WTC11 (cell line): ENCODE results near the gene PLA2G4E. TPM values are rescaled to one million over a fixed set of nuclear protein-coding genes. Genes with fewer than 3 reads are reported as not detected.

Source experiments
- ATAC-seq: fragments of 200-7000 bp; cut with Tn5 transposase; 2 replicates; pipeline ENCODE4 v1.10.0; 2021; ENCODE audit warnings: mild to moderate bottlenecking, moderate library complexity
- CTCF ChIA-PET: fragments of 300-600 bp; sonication (Branson Sonifier 250); formaldehyde crosslinking; loops from one replicate; lab custom pipeline; 2021; ENCODE audit warnings: antibody characterized with exemption; lab: Charles Lee
- POLR2A ChIA-PET: fragments of 350-600 bp; sonication (Branson Sonifier 250); formaldehyde crosslinking; loops from one replicate; lab custom pipeline; 2021; ENCODE audit warnings: antibody characterized with exemption; lab: Charles Lee
- DNase-seq: peaks from one replicate; pipeline ENCODE4 v3.0.0; 2021; ENCODE audit warnings: low spot score
- H3K27ac Mint-ChIP-seq: 2 replicates; pipeline ENCODE4 v1.8.0; 2021; ENCODE audit warnings: mixed read lengths
- H3K27me3 Mint-ChIP-seq: 2 replicates; pipeline ENCODE4 v1.8.0; 2021; ENCODE audit warnings: low read depth, mild to moderate bottlenecking, moderate library complexity, mixed read lengths
- H3K36me3 Mint-ChIP-seq: 2 replicates; pipeline ENCODE4 v1.8.0; 2021; ENCODE audit warnings: mixed read lengths
- H3K4me1 Mint-ChIP-seq: 2 replicates; pipeline ENCODE4 v1.8.0; 2022; ENCODE audit warnings: mixed read lengths
- H3K4me3 Mint-ChIP-seq: 2 replicates; pipeline ENCODE4 v1.8.0; 2021; ENCODE audit warnings: mild to moderate bottlenecking, moderate library complexity, mixed read lengths
- H3K9me3 Mint-ChIP-seq: 2 replicates; pipeline ENCODE4 v1.8.0; 2021; ENCODE audit warnings: mixed read lengths
- CDX4 ChIP-seq: fragments of 250-450 bp; sonication (Bioruptor Pico); IDR thresholded peaks from 2 replicates; pipeline ENCODE4 v1.9.0; 2021; ENCODE audit warnings: moderate library complexity, mild to moderate bottlenecking, inconsistent platforms, borderline replicate concordance
- CREM ChIP-seq: sonication (generic); formaldehyde crosslinking; IDR thresholded peaks from 2 replicates; pipeline ENCODE4 v1.8.1; 2022; ENCODE audit warnings: mild to moderate bottlenecking, missing genetic modification reagents, moderate library complexity
- E2F4 ChIP-seq: sonication (generic); formaldehyde crosslinking; IDR thresholded peaks from 2 replicates; pipeline ENCODE4 v1.8.1; 2022; ENCODE audit warnings: low read depth, mild to moderate bottlenecking, moderate library complexity, missing genetic modification reagents, borderline replicate concordance
- ESRRA ChIP-seq: sonication (generic); formaldehyde crosslinking; IDR thresholded peaks from 2 replicates; pipeline ENCODE4 v1.8.1; 2022; ENCODE audit warnings: mild to moderate bottlenecking, missing genetic modification reagents, borderline replicate concordance
- ETV6 ChIP-seq: sonication (generic); formaldehyde crosslinking; IDR thresholded peaks from 2 replicates; pipeline ENCODE4 v1.8.1; 2022; ENCODE audit warnings: mild to moderate bottlenecking, missing genetic modification reagents
- FOXP4 ChIP-seq: sonication (generic); formaldehyde crosslinking; IDR thresholded peaks from 2 replicates; pipeline ENCODE4 v1.8.0; 2022; ENCODE audit warnings: mild to moderate bottlenecking, missing genetic modification reagents
- JUN ChIP-seq: sonication (generic); formaldehyde crosslinking; IDR thresholded peaks from 2 replicates; pipeline ENCODE4 v1.8.0; 2023; ENCODE audit warnings: mild to moderate bottlenecking, missing genetic modification reagents
- NFATC4 ChIP-seq: fragments of 250-450 bp; sonication (Bioruptor Pico); IDR thresholded peaks from 2 replicates; pipeline ENCODE4 v1.9.0; 2021; ENCODE audit warnings: mild to moderate bottlenecking
- NFE2L1 ChIP-seq: sonication (generic); formaldehyde crosslinking; IDR thresholded peaks from 2 replicates; pipeline ENCODE4 v1.8.1; 2023; ENCODE audit warnings: missing genetic modification reagents
- TCF7 ChIP-seq: sonication (generic); formaldehyde crosslinking; IDR thresholded peaks from 2 replicates; pipeline ENCODE4 v1.8.0; 2022; ENCODE audit warnings: mild to moderate bottlenecking, low read depth, missing genetic modification reagents, moderate library complexity
- TEAD4 ChIP-seq: sonication (generic); formaldehyde crosslinking; IDR thresholded peaks from 2 replicates; pipeline ENCODE4 v1.8.0; 2022; ENCODE audit warnings: mild to moderate bottlenecking, missing genetic modification reagents
- USF1 ChIP-seq: sonication (generic); formaldehyde crosslinking; IDR thresholded peaks from 2 replicates; pipeline ENCODE4 v1.8.0; 2022; ENCODE audit warnings: mild to moderate bottlenecking, missing genetic modification reagents
- USF2 ChIP-seq: sonication (generic); formaldehyde crosslinking; IDR thresholded peaks from 2 replicates; pipeline ENCODE4 v1.8.1; 2023; ENCODE audit warnings: mild to moderate bottlenecking, missing genetic modification reagents, moderate library complexity
- ZNF121 ChIP-seq: sonication (generic); formaldehyde crosslinking; IDR thresholded peaks from 2 replicates; pipeline ENCODE4 v1.8.0; 2023; ENCODE audit warnings: missing genetic modification reagents
- ZNF396 ChIP-seq: fragments of 250-450 bp; sonication (Bioruptor Pico); IDR thresholded peaks from 2 replicates; pipeline ENCODE4 v1.8.0; 2021; ENCODE audit warnings: mild to moderate bottlenecking, moderate library complexity, borderline replicate concordance
- ZNF416 ChIP-seq: fragments of 250-450 bp; sonication (Bioruptor Pico); IDR thresholded peaks from 2 replicates; pipeline ENCODE4 v1.9.0; 2021; ENCODE audit warnings: mild to moderate bottlenecking, inconsistent platforms
- ZNF425 ChIP-seq: fragments of 250-450 bp; sonication (Bioruptor Pico); conservative IDR thresholded peaks from 2 replicates; pipeline ENCODE4 v1.9.0; 2021; ENCODE audit warnings: mild to moderate bottlenecking
- ZSCAN18 ChIP-seq: fragments of 250-450 bp; sonication (Bioruptor Pico); IDR thresholded peaks from 2 replicates; pipeline ENCODE4 v2.1.2; 2022; ENCODE audit warnings: mild to moderate bottlenecking, moderate library complexity
- total RNA-seq: library from RNA; stranded (reverse); gene quantifications from 3 replicates; pipeline ENCODE4 v1.2.3, GENCODE V29; 2021

PLA2G4E gene
- total RNA-seq, 1 experiment from 2014 or later, result not detected

- Mint-ChIP-seq H3K4me1 (peaks cover 20% of the 10 kb centered on the region), H3K27me3 (peaks cover 4% of the 10 kb centered on the region; the same call in 1 of the 2 replicates), H3K4me3 (no peak overlapping the region), H3K36me3 (no peaks in the 10 kb centered on the region), H3K9me3 (no peaks in the 10 kb centered on the region), H3K27ac (no peak overlapping the region)
- ChIA-PET CTCF (interaction anchor here (0.7 to 2.3 kb wide), 7 partner anchors 8 to 157 kb away, joined by 3 to 7 read pairs (median 5); partner anchors contain the start of gene EHD4), POLR2A (no interaction called here)
- TF ChIP-seq FOXP4 (CRISPR knock-in tag), result no peak
- no peak for TF ChIP-seq CREM (CRISPR knock-in tag)
- no peak for TF ChIP-seq ZNF425
- no peak for DNase-seq
- no peak for ATAC-seq
Measured at GRCh38 chr15:41980654-41981323, 40.1 kb downstream of the PLA2G4E start.

GRCh38 chr15:41979493-41980266 is 41.2 kb downstream of the PLA2G4E start:
- ChIA-PET CTCF (interaction anchor here (1.0 to 2.3 kb wide), 4 partner anchors 9 to 158 kb away, joined by 3 to 7 read pairs (median 4); no protein-coding TSS in a partner anchor), POLR2A (interaction anchor here (0.7 kb wide), 1 partner anchor 41 kb away, joined by 5 read pairs; the partner anchor contains the start of gene PLA2G4E)
- Mint-ChIP-seq H3K27ac (no peak overlapping the region), H3K27me3 (peaks cover 4% of the 10 kb centered on the region; the same call in 1 of the 2 replicates), H3K4me3 (no peak overlapping the region), H3K9me3 (no peaks in the 10 kb centered on the region), H3K36me3 (no peaks in the 10 kb centered on the region), H3K4me1 (peaks cover 20% of the 10 kb centered on the region)
- no peak for ATAC-seq
- DNase-seq, result no peak
- no peak for TF ChIP-seq ZNF396
- no peak for TF ChIP-seq TEAD4 (CRISPR knock-in tag)
- TF ChIP-seq USF1 (CRISPR knock-in tag), result no peak
- TF ChIP-seq ZNF425, result no peak
- no peak for TF ChIP-seq USF2 (CRISPR knock-in tag)
- TF ChIP-seq TCF7 (CRISPR knock-in tag), result no peak
- no peak for TF ChIP-seq ETV6
- no peak for TF ChIP-seq FOXP4 (CRISPR knock-in tag)
- no peak for TF ChIP-seq ZNF416 (CRISPR knock-in tag)
- no peak for TF ChIP-seq ZNF121 (CRISPR knock-in tag)
- no peak for TF ChIP-seq NFATC4 (CRISPR knock-in tag)
- no peak for TF ChIP-seq E2F4 (CRISPR knock-in tag)
- no peak for TF ChIP-seq JUN (CRISPR knock-in tag)
- no peak for TF ChIP-seq ZSCAN18 (CRISPR knock-in tag)
- TF ChIP-seq CDX4 (CRISPR knock-in tag), result no peak
- no peak for TF ChIP-seq ESRRA (CRISPR knock-in tag)
- no peak for TF ChIP-seq NFE2L1 (CRISPR knock-in tag)
